ENCODE results near the gene CACNA1E.

DNA sequence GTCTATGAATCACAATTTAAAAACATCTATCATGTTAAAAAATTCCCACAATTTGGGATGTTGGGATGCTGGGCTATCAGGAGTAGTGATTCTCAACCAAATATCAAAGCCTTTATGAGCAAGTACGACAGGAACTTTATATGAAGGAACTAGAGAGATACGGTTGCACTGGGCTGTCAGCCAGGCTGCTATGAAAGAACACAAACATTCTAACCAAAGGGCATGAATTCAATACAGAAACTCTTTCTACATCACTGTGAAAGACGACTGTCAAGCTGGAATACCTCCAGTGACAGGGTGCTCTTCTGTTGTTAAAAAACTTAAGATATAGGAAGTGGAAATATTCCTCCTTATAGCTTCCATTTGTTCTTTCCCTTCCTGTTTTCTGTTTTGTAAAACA is 9.8 kb downstream of the CACNA1E start:
- TF ChIP-seq, protein P1, sequence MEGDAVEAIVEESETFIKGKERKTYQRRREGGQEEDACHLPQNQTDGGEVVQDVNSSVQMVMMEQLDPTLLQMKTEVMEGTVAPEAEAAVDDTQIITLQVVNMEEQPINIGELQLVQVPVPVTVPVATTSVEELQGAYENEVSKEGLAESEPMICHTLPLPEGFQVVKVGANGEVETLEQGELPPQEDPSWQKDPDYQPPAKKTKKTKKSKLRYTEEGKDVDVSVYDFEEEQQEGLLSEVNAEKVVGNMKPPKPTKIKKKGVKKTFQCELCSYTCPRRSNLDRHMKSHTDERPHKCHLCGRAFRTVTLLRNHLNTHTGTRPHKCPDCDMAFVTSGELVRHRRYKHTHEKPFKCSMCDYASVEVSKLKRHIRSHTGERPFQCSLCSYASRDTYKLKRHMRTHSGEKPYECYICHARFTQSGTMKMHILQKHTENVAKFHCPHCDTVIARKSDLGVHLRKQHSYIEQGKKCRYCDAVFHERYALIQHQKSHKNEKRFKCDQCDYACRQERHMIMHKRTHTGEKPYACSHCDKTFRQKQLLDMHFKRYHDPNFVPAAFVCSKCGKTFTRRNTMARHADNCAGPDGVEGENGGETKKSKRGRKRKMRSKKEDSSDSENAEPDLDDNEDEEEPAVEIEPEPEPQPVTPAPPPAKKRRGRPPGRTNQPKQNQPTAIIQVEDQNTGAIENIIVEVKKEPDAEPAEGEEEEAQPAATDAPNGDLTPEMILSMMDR (IDR thresholded peaks at IDR 0.05) = no peak
- TF ChIP-seq POLR2A (IDR thresholded peaks at IDR 0.05) = no peak

Data from Peyer's patch (tissue), 4 donors.